Karpas-422 (cell line): ENCODE measurements around the gene PSIP1. TPM values are rescaled to one million over a fixed set of nuclear protein-coding genes. Genes with fewer than 3 reads are reported as not detected.

ENCODE experiments used
- DNase-seq: peaks from one replicate; pipeline ENCODE4 v3.0.0-alpha.2; 2015
- H2AFZ ChIP-seq: fragments of 200-600 bp; sonication (generic); 2 replicates; pipeline ENCODE4 v1.6.1; 2014; ENCODE audit warnings: antibody characterized with exemption, low read length, mixed read lengths
- H3K27ac ChIP-seq: fragments of 200-600 bp; sonication (generic); 2 replicates; pipeline ENCODE4 v1.5.1; 2014; ENCODE audit warnings: mild to moderate bottlenecking, low read length, moderate library complexity
- H3K27me3 ChIP-seq: fragments of 200-600 bp; sonication (generic); 2 replicates; pipeline ENCODE4 v1.6.1; 2014; ENCODE audit warnings: low read length, mixed read lengths
- H3K36me3 ChIP-seq: fragments of 200-600 bp; sonication (generic); 2 replicates; pipeline ENCODE4 v1.6.1; 2014; ENCODE audit warnings: low read length, mixed read lengths; ENCODE audit not compliant: insufficient read depth
- H3K4me1 ChIP-seq: fragments of 200-600 bp; sonication (generic); 2 replicates; pipeline ENCODE4 v1.6.1; 2014; ENCODE audit warnings: mild to moderate bottlenecking, low read length, mixed read lengths
- H3K4me2 ChIP-seq: fragments of 200-600 bp; sonication (generic); 2 replicates; pipeline ENCODE4 v1.6.1; 2014; ENCODE audit warnings: low read length, low read depth, mild to moderate bottlenecking; ENCODE audit not compliant: poor library complexity, severe bottlenecking
- H3K4me3 ChIP-seq: fragments of 200-600 bp; sonication (generic); 2 replicates; pipeline ENCODE4 v1.5.1; 2014; ENCODE audit warnings: mild to moderate bottlenecking, antibody characterized with exemption, low read length, mixed read lengths
- H3K79me2 ChIP-seq: fragments of 200-600 bp; sonication (generic); 2 replicates; pipeline ENCODE4 v1.6.1; 2014; ENCODE audit warnings: mild to moderate bottlenecking, low read length, mixed read lengths
- H3K9ac ChIP-seq: fragments of 200-600 bp; sonication (generic); 2 replicates; pipeline ENCODE4 v1.6.0; 2014; ENCODE audit warnings: low read length
- H3K9me2 ChIP-seq: fragments of 200-600 bp; sonication (generic), shearing (Covaris generic); replicated peaks from 2 replicates; pipeline ENCODE4 v1.6.0; 2014; ENCODE audit warnings: mild to moderate bottlenecking, low read length, moderate library complexity; ENCODE audit not compliant: insufficient read depth
- H3K9me3 ChIP-seq: fragments of 300-700, 200-600 bp; sonication (generic); 2 replicates; pipeline ENCODE4 v1.6.1; 2014; ENCODE audit warnings: low read length, mixed read lengths
- H4K20me1 ChIP-seq: fragments of 200-600 bp; sonication (generic); 2 replicates; pipeline ENCODE4 v1.6.1; 2014; ENCODE audit warnings: mild to moderate bottlenecking, antibody characterized with exemption, low read length, low read depth; ENCODE audit not compliant: insufficient read depth
- total RNA-seq: library from RNA; depleted of rRNA; stranded (reverse); fragments of >200 nt; shearing (Covaris generic); gene quantifications from 2 replicates; pipeline ENCODE4 v1.2.3, GENCODE V29; 2014; ENCODE audit warnings: low replicate concordance

Gene PSIP1
- total RNA-seq, 1 experiment from 2014 or later: 118 TPM

GRCh38 chr9:15475923-15476536 lies 34.7 kb downstream of the PSIP1 start:
- H3K79me2 ChIP-seq: peaks cover 74% of the 10 kb centered on the region
- DNase-seq: no peak
- H3K4me3 ChIP-seq: no peak overlapping the region
- no peaks in the 10 kb centered on the region for H3K27me3 ChIP-seq
- no peak overlapping the region for H2AFZ ChIP-seq
- peaks cover 39% of the 10 kb centered on the region for H3K4me1 ChIP-seq
- H3K27ac ChIP-seq: no peak overlapping the region
- no peak overlapping the region for H3K4me2 ChIP-seq
- peaks cover 74% of the 10 kb centered on the region for H3K36me3 ChIP-seq
- H4K20me1 ChIP-seq: no peaks in the 10 kb centered on the region
- H3K9ac ChIP-seq: no peak overlapping the region
- no peaks in the 10 kb centered on the region for H3K9me3 ChIP-seq
- H3K9me2 ChIP-seq: no peaks in the 10 kb centered on the region

GRCh38 chr9:15469862-15470261 lies 40.9 kb downstream of the PSIP1 start:
- no peak overlapping the region for H3K9ac ChIP-seq
- H3K27me3 ChIP-seq: no peaks in the 10 kb centered on the region
- no peak overlapping the region for H3K4me2 ChIP-seq
- peaks cover 27% of the 10 kb centered on the region for H3K4me1 ChIP-seq
- H3K9me3 ChIP-seq: no peaks in the 10 kb centered on the region
- H3K79me2 ChIP-seq: peaks cover 24% of the 10 kb centered on the region
- DNase-seq: no peak
- no peak overlapping the region for H3K27ac ChIP-seq
- H4K20me1 ChIP-seq: no peaks in the 10 kb centered on the region
- H2AFZ ChIP-seq: no peak overlapping the region
- peaks cover 78% of the 10 kb centered on the region for H3K36me3 ChIP-seq
- H3K9me2 ChIP-seq: no peaks in the 10 kb centered on the region
- H3K4me3 ChIP-seq: no peak overlapping the region

GRCh38 chr9:15469406-15469805 lies 41.4 kb downstream of the PSIP1 start:
- Histone ChIP-seq H3K4me1 (peaks cover 22% of the 10 kb centered on the region), H3K9me3 (no peaks in the 10 kb centered on the region), H3K9ac (no peak overlapping the region), H3K36me3 (peaks cover 78% of the 10 kb centered on the region), H3K27me3 (no peaks in the 10 kb centered on the region), H3K4me2 (no peak overlapping the region), H3K27ac (no peak overlapping the region), H3K79me2 (peaks cover 19% of the 10 kb centered on the region), H4K20me1 (no peaks in the 10 kb centered on the region), H2AFZ (no peak overlapping the region), H3K4me3 (no peak overlapping the region), H3K9me2 (no peaks in the 10 kb centered on the region)
- no peak for DNase-seq

GRCh38 chr9:15468145-15468544 lies 42.6 kb downstream of the PSIP1 start:
- Histone ChIP-seq H3K27me3 (no peaks in the 10 kb centered on the region), H2AFZ (no peak overlapping the region), H3K9me2 (no peaks in the 10 kb centered on the region), H3K27ac (no peak overlapping the region), H3K4me2 (no peak overlapping the region), H3K9ac (no peak overlapping the region), H3K4me3 (no peak overlapping the region), H4K20me1 (no peaks in the 10 kb centered on the region), H3K4me1 (peaks cover 10% of the 10 kb centered on the region), H3K9me3 (no peaks in the 10 kb centered on the region), H3K36me3 (peaks cover 76% of the 10 kb centered on the region), H3K79me2 (peaks cover 10% of the 10 kb centered on the region; the same call in 1 of the 2 replicates)
- DNase-seq: no peak

GRCh38 chr9:15461601-15462000 lies 49.2 kb downstream of the PSIP1 start:
- H2AFZ ChIP-seq: no peak overlapping the region
- no peaks in the 10 kb centered on the region for H3K9me3 ChIP-seq
- H3K4me3 ChIP-seq: no peak overlapping the region
- H3K4me1 ChIP-seq: no peaks in the 10 kb centered on the region
- no peak overlapping the region for H3K27ac ChIP-seq
- no peaks in the 10 kb centered on the region for H3K9me2 ChIP-seq
- H3K79me2 ChIP-seq: no peaks in the 10 kb centered on the region
- peaks cover 45% of the 10 kb centered on the region for H3K36me3 ChIP-seq
- DNase-seq: no peak
- no peaks in the 10 kb centered on the region for H3K27me3 ChIP-seq
- no peaks in the 10 kb centered on the region for H4K20me1 ChIP-seq
- H3K9ac ChIP-seq: no peak overlapping the region
- H3K4me2 ChIP-seq: no peak overlapping the region

- no peak for DNase-seq
- Histone ChIP-seq H2AFZ (no peak overlapping the region), H4K20me1 (no peaks in the 10 kb centered on the region), H3K79me2 (no peaks in the 10 kb centered on the region), H3K27me3 (no peaks in the 10 kb centered on the region), H3K4me2 (no peak overlapping the region), H3K36me3 (peaks cover 45% of the 10 kb centered on the region), H3K4me3 (no peak overlapping the region), H3K9me3 (no peaks in the 10 kb centered on the region), H3K4me1 (no peaks in the 10 kb centered on the region), H3K27ac (no peak overlapping the region), H3K9ac (no peak overlapping the region), H3K9me2 (no peaks in the 10 kb centered on the region)
Measured at GRCh38 chr9:15461056-15461455, 49.7 kb downstream of the PSIP1 start.

- DNase-seq: no peak
- H3K9me3 ChIP-seq: no peaks in the 10 kb centered on the region
- H3K27ac ChIP-seq: no peak overlapping the region
- peaks cover 8% of the 10 kb centered on the region for H3K79me2 ChIP-seq
- peaks cover 44% of the 10 kb centered on the region for H3K36me3 ChIP-seq
- no peaks in the 10 kb centered on the region for H3K9me2 ChIP-seq
- no peak overlapping the region for H2AFZ ChIP-seq
- no peak overlapping the region for H3K9ac ChIP-seq
- no peak overlapping the region for H3K4me2 ChIP-seq
- no peaks in the 10 kb centered on the region for H4K20me1 ChIP-seq
- no peak overlapping the region for H3K4me3 ChIP-seq
- H3K27me3 ChIP-seq: no peaks in the 10 kb centered on the region
- H3K4me1 ChIP-seq: no peaks in the 10 kb centered on the region
Measured at GRCh38 chr9:15453956-15454355, 56.8 kb downstream of the PSIP1 start.

GRCh38 chr9:15444141-15444540 lies 66.6 kb downstream of the PSIP1 start:
- Histone ChIP-seq H3K9me3 (no peaks in the 10 kb centered on the region), H3K36me3 (peaks cover 59% of the 10 kb centered on the region), H3K9me2 (no peaks in the 10 kb centered on the region), H3K9ac (no peak overlapping the region), H3K4me1 (no peaks in the 10 kb centered on the region), H2AFZ (no peak overlapping the region), H3K27ac (no peak overlapping the region), H3K79me2 (peaks cover 21% of the 10 kb centered on the region), H3K4me2 (no peak overlapping the region), H3K4me3 (no peak overlapping the region), H4K20me1 (no peaks in the 10 kb centered on the region), H3K27me3 (no peaks in the 10 kb centered on the region)
- DNase-seq: no peak
